Measurements from ENCODE around the gene LTA4H.
A peak's percentile ranks its signal among the peaks of the same experiment; 100 is the strongest.

The LTA4H gene

DNA sequence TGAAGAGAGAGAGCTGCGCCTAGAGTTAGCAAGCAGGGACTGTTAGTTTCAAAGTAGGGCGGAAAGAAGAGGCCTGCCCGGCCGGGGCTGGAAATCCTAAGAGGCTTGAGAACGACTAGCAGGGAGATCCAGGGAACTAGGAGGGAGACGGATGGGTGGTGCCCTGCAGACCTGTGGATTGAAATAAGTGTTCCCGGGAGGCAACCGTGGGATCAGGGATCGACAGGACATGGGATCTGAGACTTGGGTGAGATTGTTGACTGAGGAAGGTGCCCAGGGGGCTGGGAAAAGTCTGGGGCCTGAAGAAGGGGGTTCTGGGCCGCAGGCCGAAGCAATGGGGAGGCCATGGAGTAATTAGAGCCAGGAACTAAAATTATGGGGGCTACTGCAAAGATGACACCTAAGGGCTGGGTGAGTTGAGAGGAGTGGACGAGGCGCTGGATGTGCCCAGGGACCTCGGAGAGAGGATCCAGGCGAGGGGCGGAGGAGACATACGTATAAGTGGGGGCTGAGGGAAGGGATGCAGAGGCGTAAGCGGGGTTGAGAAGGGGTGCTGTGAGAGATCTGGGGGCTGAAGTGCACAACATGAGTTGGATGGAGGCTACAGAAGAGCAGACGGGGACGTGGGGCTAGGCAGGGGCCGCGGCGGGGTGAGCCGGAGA, 635 bp downstream of the LTA4H start (continued):
- TF ChIP-seq, protein P1, sequence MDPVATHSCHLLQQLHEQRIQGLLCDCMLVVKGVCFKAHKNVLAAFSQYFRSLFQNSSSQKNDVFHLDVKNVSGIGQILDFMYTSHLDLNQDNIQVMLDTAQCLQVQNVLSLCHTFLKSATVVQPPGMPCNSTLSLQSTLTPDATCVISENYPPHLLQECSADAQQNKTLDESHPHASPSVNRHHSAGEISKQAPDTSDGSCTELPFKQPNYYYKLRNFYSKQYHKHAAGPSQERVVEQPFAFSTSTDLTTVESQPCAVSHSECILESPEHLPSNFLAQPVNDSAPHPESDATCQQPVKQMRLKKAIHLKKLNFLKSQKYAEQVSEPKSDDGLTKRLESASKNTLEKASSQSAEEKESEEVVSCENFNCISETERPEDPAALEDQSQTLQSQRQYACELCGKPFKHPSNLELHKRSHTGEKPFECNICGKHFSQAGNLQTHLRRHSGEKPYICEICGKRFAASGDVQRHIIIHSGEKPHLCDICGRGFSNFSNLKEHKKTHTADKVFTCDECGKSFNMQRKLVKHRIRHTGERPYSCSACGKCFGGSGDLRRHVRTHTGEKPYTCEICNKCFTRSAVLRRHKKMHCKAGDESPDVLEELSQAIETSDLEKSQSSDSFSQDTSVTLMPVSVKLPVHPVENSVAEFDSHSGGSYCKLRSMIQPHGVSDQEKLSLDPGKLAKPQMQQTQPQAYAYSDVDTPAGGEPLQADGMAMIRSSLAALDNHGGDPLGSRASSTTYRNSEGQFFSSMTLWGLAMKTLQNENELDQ (tag by site-specific recombination; IDR thresholded peaks at IDR 0.05; ENCODE audit: low read depth) = no peak
- TF ChIP-seq ZNF221 (tag by site-specific recombination; IDR thresholded peaks at IDR 0.05; ENCODE audit: borderline replicate concordance) = no peak
- TF ChIP-seq, protein P2, sequence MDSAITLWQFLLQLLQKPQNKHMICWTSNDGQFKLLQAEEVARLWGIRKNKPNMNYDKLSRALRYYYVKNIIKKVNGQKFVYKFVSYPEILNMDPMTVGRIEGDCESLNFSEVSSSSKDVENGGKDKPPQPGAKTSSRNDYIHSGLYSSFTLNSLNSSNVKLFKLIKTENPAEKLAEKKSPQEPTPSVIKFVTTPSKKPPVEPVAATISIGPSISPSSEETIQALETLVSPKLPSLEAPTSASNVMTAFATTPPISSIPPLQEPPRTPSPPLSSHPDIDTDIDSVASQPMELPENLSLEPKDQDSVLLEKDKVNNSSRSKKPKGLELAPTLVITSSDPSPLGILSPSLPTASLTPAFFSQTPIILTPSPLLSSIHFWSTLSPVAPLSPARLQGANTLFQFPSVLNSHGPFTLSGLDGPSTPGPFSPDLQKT (IDR thresholded peaks at IDR 0.05; ENCODE audit: borderline replicate concordance, low read depth, low read length) = no peak
- no peak for TF ChIP-seq ZNF701 (tag by site-specific recombination; IDR thresholded peaks at IDR 0.05)
- TF ChIP-seq ZNF837 (tag by site-specific recombination; IDR thresholded peaks at IDR 0.05) = 0 out of 2 replicates have a peak, but pooled peaks have one; percentile 88
- no peak; the same call in 1 of the 2 replicates for TF ChIP-seq OVOL3 (tag by site-specific recombination; IDR thresholded peaks at IDR 0.05)
- TF ChIP-seq ZNF76 (tag by site-specific recombination; IDR thresholded peaks at IDR 0.05; ENCODE audit: borderline replicate concordance, low read depth) = peak; percentile 84
- TF ChIP-seq ZNF561 (tag by site-specific recombination; IDR thresholded peaks at IDR 0.05; ENCODE audit: borderline replicate concordance) = no peak
- no peak for TF ChIP-seq ZNF600 (tag by site-specific recombination; IDR thresholded peaks at IDR 0.05)
- TF ChIP-seq, protein P3, sequence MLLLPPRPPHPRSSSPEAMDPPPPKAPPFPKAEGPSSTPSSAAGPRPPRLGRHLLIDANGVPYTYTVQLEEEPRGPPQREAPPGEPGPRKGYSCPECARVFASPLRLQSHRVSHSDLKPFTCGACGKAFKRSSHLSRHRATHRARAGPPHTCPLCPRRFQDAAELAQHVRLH (tag by site-specific recombination; IDR thresholded peaks at IDR 0.05) = no peak
- TF ChIP-seq YY1 (tag by site-specific recombination; IDR thresholded peaks at IDR 0.05) = no peak
- TF ChIP-seq, protein P4, sequence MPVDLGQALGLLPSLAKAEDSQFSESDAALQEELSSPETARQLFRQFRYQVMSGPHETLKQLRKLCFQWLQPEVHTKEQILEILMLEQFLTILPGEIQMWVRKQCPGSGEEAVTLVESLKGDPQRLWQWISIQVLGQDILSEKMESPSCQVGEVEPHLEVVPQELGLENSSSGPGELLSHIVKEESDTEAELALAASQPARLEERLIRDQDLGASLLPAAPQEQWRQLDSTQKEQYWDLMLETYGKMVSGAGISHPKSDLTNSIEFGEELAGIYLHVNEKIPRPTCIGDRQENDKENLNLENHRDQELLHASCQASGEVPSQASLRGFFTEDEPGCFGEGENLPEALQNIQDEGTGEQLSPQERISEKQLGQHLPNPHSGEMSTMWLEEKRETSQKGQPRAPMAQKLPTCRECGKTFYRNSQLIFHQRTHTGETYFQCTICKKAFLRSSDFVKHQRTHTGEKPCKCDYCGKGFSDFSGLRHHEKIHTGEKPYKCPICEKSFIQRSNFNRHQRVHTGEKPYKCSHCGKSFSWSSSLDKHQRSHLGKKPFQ (tag by site-specific recombination; IDR thresholded peaks at IDR 0.05) = no peak
- TF ChIP-seq, protein P5, sequence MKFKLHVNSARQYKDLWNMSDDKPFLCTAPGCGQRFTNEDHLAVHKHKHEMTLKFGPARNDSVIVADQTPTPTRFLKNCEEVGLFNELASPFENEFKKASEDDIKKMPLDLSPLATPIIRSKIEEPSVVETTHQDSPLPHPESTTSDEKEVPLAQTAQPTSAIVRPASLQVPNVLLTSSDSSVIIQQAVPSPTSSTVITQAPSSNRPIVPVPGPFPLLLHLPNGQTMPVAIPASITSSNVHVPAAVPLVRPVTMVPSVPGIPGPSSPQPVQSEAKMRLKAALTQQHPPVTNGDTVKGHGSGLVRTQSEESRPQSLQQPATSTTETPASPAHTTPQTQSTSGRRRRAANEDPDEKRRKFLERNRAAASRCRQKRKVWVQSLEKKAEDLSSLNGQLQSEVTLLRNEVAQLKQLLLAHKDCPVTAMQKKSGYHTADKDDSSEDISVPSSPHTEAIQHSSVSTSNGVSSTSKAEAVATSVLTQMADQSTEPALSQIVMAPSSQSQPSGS (tag by site-specific recombination; IDR thresholded peaks at IDR 0.05; ENCODE audit: low read depth) = no peak
- TF ChIP-seq ZNF660 (tag by site-specific recombination; IDR thresholded peaks at IDR 0.05) = no peak
- TF ChIP-seq SP7 (tag by site-specific recombination; IDR thresholded peaks at IDR 0.05) = no peak
- TF ChIP-seq ZNF677 (tag by site-specific recombination; IDR thresholded peaks at IDR 0.05) = no peak
- TF ChIP-seq ZNF248 (tag by site-specific recombination; IDR thresholded peaks at IDR 0.05) = no peak
- TF ChIP-seq, protein P6, sequence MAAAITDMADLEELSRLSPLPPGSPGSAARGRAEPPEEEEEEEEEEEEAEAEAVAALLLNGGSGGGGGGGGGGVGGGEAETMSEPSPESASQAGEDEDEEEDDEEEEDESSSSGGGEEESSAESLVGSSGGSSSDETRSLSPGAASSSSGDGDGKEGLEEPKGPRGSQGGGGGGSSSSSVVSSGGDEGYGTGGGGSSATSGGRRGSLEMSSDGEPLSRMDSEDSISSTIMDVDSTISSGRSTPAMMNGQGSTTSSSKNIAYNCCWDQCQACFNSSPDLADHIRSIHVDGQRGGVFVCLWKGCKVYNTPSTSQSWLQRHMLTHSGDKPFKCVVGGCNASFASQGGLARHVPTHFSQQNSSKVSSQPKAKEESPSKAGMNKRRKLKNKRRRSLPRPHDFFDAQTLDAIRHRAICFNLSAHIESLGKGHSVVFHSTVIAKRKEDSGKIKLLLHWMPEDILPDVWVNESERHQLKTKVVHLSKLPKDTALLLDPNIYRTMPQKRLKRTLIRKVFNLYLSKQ (tag by site-specific recombination; IDR thresholded peaks at IDR 0.05; ENCODE audit: borderline replicate concordance) = no peak
- TF ChIP-seq ZNF596 (tag by site-specific recombination; IDR thresholded peaks at IDR 0.05) = no peak
- TF ChIP-seq ZSCAN30 (tag by site-specific recombination; IDR thresholded peaks at IDR 0.05) = peak; percentile 60; the same call in 1 of the 2 replicates
- TF ChIP-seq, protein P7, sequence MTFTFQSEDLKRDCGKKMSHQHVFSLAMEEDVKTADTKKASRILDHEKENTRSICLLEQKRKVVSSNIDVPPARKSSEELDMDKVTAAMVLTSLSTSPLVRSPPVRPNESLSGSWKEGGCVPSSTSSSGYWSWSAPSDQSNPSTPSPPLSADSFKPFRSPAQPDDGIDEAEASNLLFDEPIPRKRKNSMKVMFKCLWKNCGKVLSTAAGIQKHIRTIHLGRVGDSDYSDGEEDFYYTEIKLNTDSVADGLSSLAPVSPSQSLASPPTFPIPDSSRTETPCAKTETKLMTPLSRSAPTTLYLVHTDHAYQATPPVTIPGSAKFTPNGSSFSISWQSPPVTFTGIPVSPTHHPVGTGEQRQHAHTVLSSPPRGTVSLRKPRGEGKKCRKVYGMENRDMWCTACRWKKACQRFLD (tag by site-specific recombination; IDR thresholded peaks at IDR 0.05) = no peak
- no peak for TF ChIP-seq ZNF138 (tag by site-specific recombination; IDR thresholded peaks at IDR 0.05; ENCODE audit: borderline replicate concordance)
- TF ChIP-seq, protein P8, sequence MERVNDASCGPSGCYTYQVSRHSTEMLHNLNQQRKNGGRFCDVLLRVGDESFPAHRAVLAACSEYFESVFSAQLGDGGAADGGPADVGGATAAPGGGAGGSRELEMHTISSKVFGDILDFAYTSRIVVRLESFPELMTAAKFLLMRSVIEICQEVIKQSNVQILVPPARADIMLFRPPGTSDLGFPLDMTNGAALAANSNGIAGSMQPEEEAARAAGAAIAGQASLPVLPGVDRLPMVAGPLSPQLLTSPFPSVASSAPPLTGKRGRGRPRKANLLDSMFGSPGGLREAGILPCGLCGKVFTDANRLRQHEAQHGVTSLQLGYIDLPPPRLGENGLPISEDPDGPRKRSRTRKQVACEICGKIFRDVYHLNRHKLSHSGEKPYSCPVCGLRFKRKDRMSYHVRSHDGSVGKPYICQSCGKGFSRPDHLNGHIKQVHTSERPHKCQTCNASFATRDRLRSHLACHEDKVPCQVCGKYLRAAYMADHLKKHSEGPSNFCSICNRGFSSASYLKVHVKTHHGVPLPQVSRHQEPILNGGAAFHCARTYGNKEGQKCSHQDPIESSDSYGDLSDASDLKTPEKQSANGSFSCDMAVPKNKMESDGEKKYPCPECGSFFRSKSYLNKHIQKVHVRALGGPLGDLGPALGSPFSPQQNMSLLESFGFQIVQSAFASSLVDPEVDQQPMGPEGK (tag by site-specific recombination; IDR thresholded peaks at IDR 0.05) = peak; percentile 87
- no peak for TF ChIP-seq ZNF548 (tag by site-specific recombination; IDR thresholded peaks at IDR 0.05)
- no peak for TF ChIP-seq ZNF274 (IDR thresholded peaks at IDR 0.05; ENCODE audit: low read length)
- TF ChIP-seq ZNF274 (tag by site-specific recombination; IDR thresholded peaks at IDR 0.05; ENCODE audit: borderline replicate concordance) = no peak
- TF ChIP-seq TCF7L2 (IDR thresholded peaks at IDR 0.05; ENCODE audit: borderline replicate concordance, low read depth, low read length) = no peak

Data from HEK293 (cell line).